Activated T-helper 17 cell treated with anti-CD3 and anti-CD28 coated beads, Interleukin-2, amount 50 U/mL, for 72 hours (primary cell): Measurements from ENCODE around the gene CETN2. TPM values are rescaled to one million over a fixed set of nuclear protein-coding genes. Genes with fewer than 3 reads are reported as not detected.
A peak's percentile ranks its signal among the peaks of the same experiment; 100 is the strongest.
"Not testable (repeated sequence)": the region's sequence is repeated elsewhere in the genome, so short reads cannot be mapped to it uniquely, and the experiment has no call there.

ENCODE experiments used
- ATAC-seq: fragments of 150-1000 bp; cut with Tn5 transposase; replicated peaks from 2 replicates; pipeline ENCODE4 v1.10.0; 2021; ENCODE audit warnings: mild to moderate bottlenecking, moderate library complexity
- H3K27ac Mint-ChIP-seq: one replicate; pipeline ENCODE4 v1.8.0; 2022; ENCODE audit warnings: mixed read lengths
- H3K27me3 Mint-ChIP-seq: one replicate; pipeline ENCODE4 v1.8.0; 2022; ENCODE audit warnings: mixed read lengths
- H3K36me3 Mint-ChIP-seq: one replicate; pipeline ENCODE4 v1.8.0; 2022; ENCODE audit warnings: low read depth, mild to moderate bottlenecking, mixed read lengths
- H3K4me1 Mint-ChIP-seq: one replicate; pipeline ENCODE4 v1.8.0; 2022; ENCODE audit warnings: mixed read lengths
- H3K4me3 Mint-ChIP-seq: one replicate; pipeline ENCODE4 v1.8.0; 2022; ENCODE audit warnings: mild to moderate bottlenecking, mixed read lengths
- H3K9me3 Mint-ChIP-seq: one replicate; pipeline ENCODE4 v1.8.0; 2022; ENCODE audit warnings: mixed read lengths
- total RNA-seq, 2 donors: library from RNA; stranded (reverse); gene quantifications; one replicate each; pipeline ENCODE4 v1.2.3, GENCODE V29; 2022

CETN2 gene
- total RNA-seq, 2 donors from 2014 or later = 5.2 to 7.0 TPM

DNA sequence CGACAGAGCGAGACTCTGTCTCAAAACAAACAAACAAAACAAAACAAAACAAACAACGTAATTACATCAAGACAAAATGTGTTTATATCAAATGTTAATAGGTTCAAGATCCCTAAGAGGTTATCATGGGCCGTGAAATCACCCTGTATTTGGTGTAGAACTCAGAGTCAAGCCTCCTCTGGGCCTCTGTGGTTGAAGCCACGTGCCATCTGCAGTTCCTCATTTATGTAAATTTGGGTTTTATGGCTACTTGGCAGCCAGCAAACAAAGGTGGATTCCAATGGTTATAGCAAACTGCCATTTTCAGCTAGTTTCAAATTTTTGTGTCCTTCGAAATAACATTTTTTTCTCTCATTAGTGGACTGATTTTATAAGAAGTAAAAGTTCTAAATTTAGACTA lies 16.7 kb upstream of the CETN2 start:
- Mint-ChIP-seq H3K36me3 (peaks cover 42% of the 10 kb centered on the region), H3K4me1 (peaks cover 6% of the 10 kb centered on the region), H3K27me3 (no peaks in the 10 kb centered on the region), H3K9me3 (no peaks in the 10 kb centered on the region), H3K27ac (no peak overlapping the region), H3K4me3 (no peak overlapping the region)
- ATAC-seq = no peak

DNA sequence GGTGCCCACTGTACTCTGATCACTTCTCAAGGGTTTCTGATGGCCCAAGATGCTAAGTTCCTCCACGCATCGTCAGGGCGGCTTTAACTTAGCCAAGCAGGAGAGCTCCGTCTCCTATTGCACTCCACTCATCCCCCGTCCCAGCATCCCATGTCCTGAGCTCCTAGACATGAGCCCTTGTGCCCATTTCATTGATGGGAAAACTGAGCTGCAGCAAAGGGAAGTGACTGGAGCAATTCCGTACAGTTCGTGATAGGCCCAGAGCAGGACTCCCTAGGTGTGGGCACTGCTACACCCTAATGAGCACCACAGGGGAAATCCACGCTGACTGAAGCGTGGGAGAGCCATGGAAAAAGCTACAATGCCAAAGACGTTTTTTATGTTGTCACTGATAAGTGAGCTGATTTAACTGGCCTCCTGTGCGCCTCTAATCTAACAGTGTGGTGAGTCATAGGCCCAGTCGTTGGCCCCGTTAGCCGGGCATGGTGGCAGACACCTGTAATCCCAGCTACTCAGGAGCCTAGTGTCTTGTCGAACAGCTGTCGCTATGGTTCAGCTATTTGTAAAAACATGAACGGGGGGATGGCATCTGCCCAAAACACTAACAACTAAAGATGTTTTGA lies 15.2 kb upstream of the CETN2 start:
- H3K4me3 Mint-ChIP-seq = no peak overlapping the region
- H3K36me3 Mint-ChIP-seq = peaks cover 30% of the 10 kb centered on the region

DNA sequence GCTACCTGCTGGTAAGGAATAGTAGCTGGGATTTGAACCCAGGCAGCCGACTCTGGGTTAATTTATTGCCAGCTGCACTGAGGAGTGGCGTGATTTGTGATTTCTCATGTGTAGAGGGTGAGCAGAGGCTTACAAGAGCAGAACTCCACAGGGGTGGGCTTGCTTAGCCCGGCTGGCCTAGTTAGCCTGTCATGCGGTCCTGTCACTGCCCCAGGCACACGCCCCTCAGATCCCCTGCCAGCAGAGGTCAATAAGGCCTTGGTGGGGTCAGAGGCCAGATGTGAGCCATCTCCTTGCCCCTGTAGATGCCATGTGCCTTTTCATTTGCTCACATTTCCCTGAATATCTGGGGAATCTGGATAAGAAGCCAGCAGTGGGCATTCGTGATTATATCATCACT lies 13.7 kb upstream of the CETN2 start:
- no peak for ATAC-seq
- Mint-ChIP-seq H3K27me3 (no peaks in the 10 kb centered on the region), H3K9me3 (no peaks in the 10 kb centered on the region), H3K4me3 (no peak overlapping the region), H3K27ac (no peak overlapping the region), H3K4me1 (no peaks in the 10 kb centered on the region), H3K36me3 (peaks cover 17% of the 10 kb centered on the region)

More for the DNA sequence above, 15.2 kb upstream of the CETN2 start:
- Mint-ChIP-seq H3K4me1 (no peaks in the 10 kb centered on the region), H3K27me3 (no peaks in the 10 kb centered on the region), H3K27ac (no peak overlapping the region), H3K9me3 (no peaks in the 10 kb centered on the region)
- no peak for ATAC-seq

DNA sequence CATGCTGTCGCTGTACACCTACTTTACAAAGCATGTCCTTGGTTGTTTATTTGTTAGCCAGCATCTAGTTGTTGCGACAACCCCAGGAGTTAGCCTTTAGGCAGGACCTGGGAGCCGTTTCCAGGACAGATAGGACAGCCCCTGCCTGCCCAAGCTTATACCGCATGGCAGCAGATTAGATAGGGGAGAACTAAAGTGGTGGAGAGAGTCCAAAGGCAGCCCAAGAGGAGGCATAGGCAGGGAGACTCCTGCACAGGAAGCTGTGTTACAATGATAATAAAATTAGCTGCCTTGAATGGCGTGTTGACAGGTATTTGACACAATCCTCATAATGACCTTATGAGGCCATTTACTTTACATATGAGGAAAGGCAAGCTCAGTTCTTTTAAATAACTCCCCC lies 13.3 kb upstream of the CETN2 start:
- no peaks in the 10 kb centered on the region for H3K9me3 Mint-ChIP-seq
- H3K4me1 Mint-ChIP-seq = no peaks in the 10 kb centered on the region
- no peak for ATAC-seq
- H3K27ac Mint-ChIP-seq = no peak overlapping the region
- H3K4me3 Mint-ChIP-seq = no peak overlapping the region
- H3K36me3 Mint-ChIP-seq = peaks cover 15% of the 10 kb centered on the region
- no peaks in the 10 kb centered on the region for H3K27me3 Mint-ChIP-seq

DNA sequence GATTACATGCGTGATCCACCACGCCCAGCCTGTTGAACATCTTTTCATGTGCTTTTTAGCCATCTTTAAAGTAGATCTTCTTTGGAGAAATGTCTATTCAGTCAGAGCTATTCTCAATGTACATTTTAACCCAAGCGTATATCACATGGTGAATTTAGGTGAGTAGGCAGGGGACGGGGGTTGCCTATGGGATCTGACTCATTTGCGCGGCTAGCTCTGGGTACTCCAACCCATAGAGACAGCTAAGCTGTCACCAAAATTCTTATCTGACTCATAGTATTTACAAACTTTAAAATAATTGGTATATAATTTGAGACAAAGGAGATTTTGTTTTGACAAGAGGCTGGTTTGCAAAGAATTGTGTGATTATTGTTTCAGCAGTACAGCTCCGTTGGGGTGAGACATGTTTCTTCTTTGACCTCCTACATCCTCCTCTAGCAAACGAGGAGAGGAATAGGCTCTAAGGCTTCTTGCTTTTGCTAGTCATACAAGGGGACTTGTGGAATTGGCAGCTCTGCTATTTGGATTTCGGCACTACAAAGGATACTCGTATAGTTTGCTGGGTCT lies 12.3 kb upstream of the CETN2 start:
- Mint-ChIP-seq H3K27ac (no peak overlapping the region), H3K9me3 (no peaks in the 10 kb centered on the region), H3K27me3 (no peaks in the 10 kb centered on the region), H3K4me3 (no peak overlapping the region), H3K36me3 (peaks cover 5% of the 10 kb centered on the region), H3K4me1 (peaks cover 5% of the 10 kb centered on the region)
- no peak for ATAC-seq

DNA sequence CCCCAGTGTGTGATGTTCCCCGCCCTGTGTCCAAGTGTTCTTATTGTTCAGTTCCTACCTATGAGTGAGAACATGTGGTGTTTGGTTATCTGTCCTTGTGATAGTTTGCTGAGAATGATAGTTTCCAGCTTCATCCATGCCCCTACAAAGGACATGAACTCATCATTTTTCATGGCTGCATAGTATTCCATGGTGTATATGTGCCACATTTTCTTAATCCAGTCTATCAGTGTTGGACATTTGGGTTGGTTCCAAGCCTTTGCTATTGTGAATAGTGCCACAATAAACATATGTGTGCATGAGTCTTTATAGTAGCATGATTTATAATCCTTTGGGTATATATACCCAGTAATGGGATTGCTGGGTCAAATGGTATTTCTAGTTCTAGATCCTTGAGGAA lies 4.9 kb upstream of the CETN2 start:
- H3K27ac Mint-ChIP-seq, H3K36me3 Mint-ChIP-seq, H3K9me3 Mint-ChIP-seq, H3K27me3 Mint-ChIP-seq, H3K4me3 Mint-ChIP-seq, ATAC-seq: not testable (repeated sequence)
- H3K4me1 Mint-ChIP-seq = peaks cover 15% of the 10 kb centered on the region

DNA sequence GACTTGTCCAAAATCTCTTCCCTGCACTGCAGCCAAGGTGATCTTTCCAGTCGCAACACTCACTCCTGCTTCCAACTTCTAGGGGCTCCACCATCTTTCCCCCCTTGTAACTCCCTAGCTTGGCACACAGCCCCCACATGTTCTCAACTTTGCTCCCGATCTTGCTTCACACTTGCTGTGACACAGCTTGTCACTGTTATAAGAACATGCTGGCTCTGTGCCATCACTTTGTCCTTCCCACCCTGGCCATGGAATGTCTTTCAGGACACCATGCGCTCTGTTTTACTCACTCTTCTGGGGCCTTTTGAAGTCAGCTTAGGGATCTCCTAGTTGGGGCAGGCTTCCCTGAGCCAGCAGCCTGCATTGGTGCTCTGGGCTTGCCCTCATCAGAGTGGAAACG lies 2.8 kb upstream of the CETN2 start:
- peaks cover 5% of the 10 kb centered on the region for H3K36me3 Mint-ChIP-seq
- H3K4me1 Mint-ChIP-seq = peaks cover 13% of the 10 kb centered on the region
- no peaks in the 10 kb centered on the region for H3K9me3 Mint-ChIP-seq
- H3K4me3 Mint-ChIP-seq = peak overlapping the region; percentile 90
- no peak overlapping the region for H3K27ac Mint-ChIP-seq
- no peak for ATAC-seq
- no peaks in the 10 kb centered on the region for H3K27me3 Mint-ChIP-seq

DNA sequence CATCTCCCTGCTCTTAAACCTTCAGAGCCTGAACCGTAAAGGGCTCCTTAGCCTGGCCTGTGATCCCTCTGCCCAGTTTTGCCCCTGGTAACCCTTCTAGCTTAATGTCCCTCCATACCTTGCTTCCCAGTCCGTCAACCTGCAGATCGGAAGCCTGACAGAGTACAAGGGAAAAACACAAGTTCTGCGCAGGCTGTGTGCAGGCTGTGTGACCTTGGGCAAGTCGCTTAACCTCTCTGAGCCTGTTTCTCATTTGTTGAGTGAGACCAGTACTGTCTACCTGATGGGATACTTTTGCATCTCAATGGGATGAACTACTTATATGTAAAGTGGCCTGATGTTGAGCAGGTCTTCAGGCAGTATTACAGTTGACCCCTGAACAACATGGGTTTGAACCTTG lies 2.0 kb upstream of the CETN2 start:
- Mint-ChIP-seq H3K4me3 (peak overlapping the region; percentile 90), H3K27me3 (no peaks in the 10 kb centered on the region), H3K9me3 (no peaks in the 10 kb centered on the region), H3K36me3 (peaks cover 5% of the 10 kb centered on the region), H3K4me1 (peaks cover 10% of the 10 kb centered on the region), H3K27ac (peak overlapping the region; percentile 49)
- ATAC-seq = no peak

DNA sequence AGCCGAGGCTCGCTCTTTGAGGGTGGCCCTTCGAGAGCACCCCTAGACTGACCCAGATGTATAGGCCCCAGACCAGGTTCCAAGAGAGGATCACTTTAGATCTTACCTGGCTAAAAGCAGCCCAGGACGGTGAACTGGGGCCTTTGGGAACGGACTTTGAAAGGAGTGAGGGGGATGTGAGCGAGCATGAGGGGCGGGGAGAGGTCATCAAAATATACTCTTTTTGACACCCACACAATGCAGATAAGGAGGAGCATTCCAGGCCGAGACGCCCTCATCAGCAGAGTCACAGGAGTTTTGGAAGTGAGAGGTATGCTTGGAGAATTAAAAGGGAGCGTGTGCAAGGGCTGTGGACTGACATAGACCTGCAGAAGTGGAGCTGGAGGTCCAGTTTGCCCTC lies 834 bp upstream of the CETN2 start:
- no peak for ATAC-seq
- Mint-ChIP-seq H3K27me3 (no peaks in the 10 kb centered on the region), H3K4me3 (peak overlapping the region; percentile 90), H3K4me1 (peaks cover 10% of the 10 kb centered on the region), H3K36me3 (peaks cover 5% of the 10 kb centered on the region), H3K9me3 (no peaks in the 10 kb centered on the region), H3K27ac (peak overlapping the region; percentile 96)

DNA sequence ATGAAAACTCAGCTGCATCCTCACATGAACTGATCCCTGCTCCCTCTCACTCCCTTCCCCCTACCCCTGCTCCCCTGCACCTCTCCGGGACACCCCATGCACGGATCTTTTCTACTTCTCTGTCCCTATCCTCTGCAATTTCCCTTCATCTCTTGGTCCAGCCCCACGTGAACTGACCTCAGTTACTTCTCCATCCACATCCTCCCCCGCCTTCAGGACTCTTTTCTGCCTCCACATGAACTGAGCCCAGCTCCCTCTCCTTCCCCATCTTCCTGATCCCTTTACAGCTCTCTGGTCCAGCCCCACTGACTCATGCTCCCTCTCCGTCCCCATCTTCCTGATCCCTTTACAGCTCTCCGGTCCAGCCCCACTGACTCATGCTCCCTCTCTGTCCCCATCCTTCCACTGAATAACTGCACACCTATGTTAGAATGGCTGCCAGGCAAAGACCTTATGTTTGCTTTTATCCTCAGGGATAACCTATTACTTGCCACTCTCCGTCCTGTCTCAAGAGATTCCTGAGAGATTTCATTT lies 5.6 kb downstream of the CETN2 start:
- Mint-ChIP-seq H3K27me3 (peaks cover 10% of the 10 kb centered on the region), H3K36me3 (no peaks in the 10 kb centered on the region), H3K9me3 (no peaks in the 10 kb centered on the region), H3K27ac (no peak overlapping the region), H3K4me3 (no peak overlapping the region), H3K4me1 (no peaks in the 10 kb centered on the region)
- ATAC-seq = no peak

DNA sequence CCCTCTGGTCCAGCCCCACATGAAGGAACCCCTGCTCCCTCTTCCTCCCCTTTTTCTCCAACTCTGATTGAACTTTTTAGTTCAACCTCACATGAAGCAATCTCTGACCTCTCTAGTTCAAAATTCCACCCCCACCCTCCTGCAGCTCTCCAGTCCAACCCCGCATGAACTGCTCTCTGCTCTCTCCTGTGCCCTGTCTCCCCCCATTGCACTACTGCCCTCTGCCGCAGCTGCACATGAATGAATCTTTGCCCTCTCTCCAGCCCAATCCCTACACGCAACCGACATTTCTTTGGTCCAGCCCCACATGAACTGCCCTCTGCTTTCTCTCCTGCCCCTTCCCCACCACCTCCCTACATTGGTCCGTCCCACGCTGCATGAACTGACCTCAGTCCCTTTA lies 6.9 kb downstream of the CETN2 start:
- H3K36me3 Mint-ChIP-seq = no peaks in the 10 kb centered on the region
- H3K9me3 Mint-ChIP-seq = no peaks in the 10 kb centered on the region
- no peak overlapping the region for H3K27ac Mint-ChIP-seq
- H3K4me1 Mint-ChIP-seq = no peaks in the 10 kb centered on the region
- ATAC-seq = no peak
- H3K4me3 Mint-ChIP-seq = no peak overlapping the region
- peaks cover 10% of the 10 kb centered on the region for H3K27me3 Mint-ChIP-seq

DNA sequence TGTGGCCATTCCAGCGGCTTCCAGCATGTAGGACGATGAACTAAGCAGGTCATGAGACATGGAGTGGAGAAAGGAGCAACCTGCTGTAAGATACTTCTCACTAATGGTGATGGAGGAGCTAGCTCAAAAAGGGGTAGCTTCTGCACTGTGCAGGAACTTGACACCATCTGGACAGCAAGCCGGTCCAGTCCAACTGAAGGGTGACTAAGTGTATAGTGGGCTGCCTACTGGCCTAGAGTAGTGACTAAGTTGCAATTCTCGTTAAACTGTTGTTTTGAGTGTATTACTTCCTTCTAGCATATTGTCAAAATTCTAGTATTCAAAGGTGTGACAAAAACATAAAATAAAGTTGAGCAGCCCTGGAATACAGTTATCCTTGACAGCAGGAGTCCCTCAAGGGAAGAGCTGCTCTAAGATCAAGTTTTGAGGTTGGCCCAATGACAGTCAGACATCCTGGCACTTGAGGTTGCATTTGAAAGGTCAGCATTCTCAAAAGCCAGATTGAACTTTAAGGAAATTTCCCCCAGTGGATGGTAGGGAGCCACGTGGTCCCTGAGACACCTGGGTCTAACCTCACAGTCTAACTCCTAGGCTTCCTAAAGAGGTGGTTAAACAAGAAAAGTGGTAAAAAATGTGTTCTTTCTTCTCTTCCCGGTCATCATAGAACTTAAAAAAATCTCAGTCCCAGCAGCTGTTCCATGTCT lies 8.0 kb downstream of the CETN2 start:
- Mint-ChIP-seq H3K4me1 (no peaks in the 10 kb centered on the region), H3K4me3 (no peak overlapping the region), H3K36me3 (no peaks in the 10 kb centered on the region), H3K27me3 (peaks cover 10% of the 10 kb centered on the region), H3K27ac (no peak overlapping the region), H3K9me3 (no peaks in the 10 kb centered on the region)
- no peak for ATAC-seq

DNA sequence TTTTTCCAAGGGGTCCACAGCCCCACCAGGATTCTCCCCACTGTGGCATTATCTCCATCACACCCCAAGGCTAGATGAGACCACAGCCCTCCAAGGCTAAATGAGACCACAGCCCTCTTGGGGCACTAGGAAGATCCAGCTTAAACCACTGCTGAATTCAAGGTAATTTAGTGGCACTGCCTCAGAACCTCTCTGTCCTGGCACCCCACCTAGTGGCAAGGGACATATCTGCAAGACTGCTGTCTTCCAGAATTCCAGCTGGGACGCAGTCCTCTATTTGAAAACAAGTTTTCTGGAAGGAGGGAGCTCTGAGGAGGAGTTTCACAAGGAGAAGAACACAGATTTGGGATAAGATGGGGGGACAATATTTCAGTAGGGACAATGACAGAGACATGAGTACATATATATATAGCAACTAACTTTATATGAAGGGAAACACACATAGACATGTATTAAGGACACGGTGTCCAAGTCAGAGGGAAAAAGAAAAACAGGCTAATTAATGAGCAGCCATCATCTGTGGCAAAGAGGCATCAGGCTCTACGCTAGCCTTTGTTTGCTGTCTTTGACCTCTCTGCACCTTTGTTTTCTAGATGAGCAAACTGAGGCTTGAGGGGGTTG lies 9.3 kb downstream of the CETN2 start:
- H3K27me3 Mint-ChIP-seq = peaks cover 10% of the 10 kb centered on the region
- no peaks in the 10 kb centered on the region for H3K36me3 Mint-ChIP-seq
- H3K4me3 Mint-ChIP-seq = no peak overlapping the region
- H3K27ac Mint-ChIP-seq = no peak overlapping the region
- H3K4me1 Mint-ChIP-seq = no peaks in the 10 kb centered on the region
- no peaks in the 10 kb centered on the region for H3K9me3 Mint-ChIP-seq
- no peak for ATAC-seq

DNA sequence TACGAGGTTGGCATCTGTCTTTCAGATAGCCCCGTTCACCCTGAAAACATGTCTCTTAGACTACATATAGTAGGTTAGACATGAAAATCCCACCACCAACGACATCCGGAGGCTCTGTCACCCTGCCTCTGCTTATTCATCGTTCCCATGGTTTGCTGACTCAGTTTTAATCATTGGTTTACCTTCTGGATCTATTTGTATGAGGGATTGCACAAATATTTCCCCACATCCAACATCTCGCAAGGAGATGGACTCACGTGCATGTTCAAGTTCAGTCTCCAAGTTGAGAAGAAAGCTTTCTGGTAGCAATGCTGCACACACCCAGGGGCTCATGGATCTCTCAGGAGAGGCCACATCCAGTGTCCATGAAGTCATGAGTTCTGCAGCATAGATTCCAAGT lies 10.8 kb downstream of the CETN2 start:
- Mint-ChIP-seq H3K27me3 (peaks cover 10% of the 10 kb centered on the region), H3K27ac (no peak overlapping the region), H3K36me3 (no peaks in the 10 kb centered on the region), H3K4me1 (no peaks in the 10 kb centered on the region), H3K4me3 (no peak overlapping the region), H3K9me3 (no peaks in the 10 kb centered on the region)
- ATAC-seq = no peak

DNA sequence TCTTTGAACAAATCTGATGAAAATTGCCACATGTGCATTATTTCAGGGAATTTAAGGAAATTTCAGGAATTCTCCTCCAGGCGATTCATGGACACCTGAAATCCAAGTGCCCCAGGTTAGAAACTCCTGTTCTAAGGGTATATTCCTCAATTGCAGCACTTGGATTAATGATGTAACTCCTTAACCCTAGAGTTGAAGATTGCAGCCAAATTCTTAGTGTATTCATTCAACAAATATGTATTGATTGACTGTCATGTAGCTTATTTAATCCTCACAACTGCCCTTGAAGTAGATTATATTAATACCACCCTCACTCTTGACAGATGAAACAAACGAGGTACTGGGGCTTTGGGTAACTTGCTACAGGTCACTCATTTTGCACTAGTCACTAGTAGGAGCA lies 11.3 kb downstream of the CETN2 start:
- no peaks in the 10 kb centered on the region for H3K4me1 Mint-ChIP-seq
- no peak overlapping the region for H3K4me3 Mint-ChIP-seq
- ATAC-seq = no peak

More for the DNA sequence above, 11.3 kb downstream of the CETN2 start:
- no peaks in the 10 kb centered on the region for H3K36me3 Mint-ChIP-seq
- H3K9me3 Mint-ChIP-seq = no peaks in the 10 kb centered on the region
- no peak overlapping the region for H3K27ac Mint-ChIP-seq
- H3K27me3 Mint-ChIP-seq = peaks cover 10% of the 10 kb centered on the region
